ENCODE results near the gene CLEC16A.

Gene CLEC16A

GRCh38 chr16:11138022-11138768 lies 193.8 kb downstream of the CLEC16A start:
- H3K4me3 ChIP-seq (replicated peaks; ENCODE audit: low read depth, low read length) = no peak overlapping the region
- peaks cover 2% of the 10 kb centered on the region for H3K36me3 ChIP-seq (ENCODE audit: control insufficient read depth, insufficient read depth, low read length)
- no peak for DNase-seq (ENCODE audit: extremely low read depth, insufficient read length)
- no peak for TF ChIP-seq CTCF (IDR thresholded peaks at IDR 0.05; ENCODE audit: insufficient read depth, low read length, poor library complexity, severe bottlenecking)
- H3K27me3 ChIP-seq (replicated peaks; ENCODE audit: control insufficient read depth, insufficient read depth, low read length) = no peaks in the 10 kb centered on the region

GRCh38 chr16:11138769-11139325 lies 194.5 kb downstream of the CLEC16A start:
- no peaks in the 10 kb centered on the region for H3K27me3 ChIP-seq (replicated peaks; ENCODE audit: control insufficient read depth, insufficient read depth, low read length)
- H3K36me3 ChIP-seq (ENCODE audit: control insufficient read depth, insufficient read depth, low read length) = peaks cover 2% of the 10 kb centered on the region
- no peak overlapping the region for H3K4me3 ChIP-seq (replicated peaks; ENCODE audit: low read depth, low read length)
- DNase-seq (ENCODE audit: extremely low read depth, insufficient read length) = no peak
- no peak for TF ChIP-seq CTCF (IDR thresholded peaks at IDR 0.05; ENCODE audit: insufficient read depth, low read length, poor library complexity, severe bottlenecking)

- Histone ChIP-seq H3K36me3 (ENCODE audit: control insufficient read depth, insufficient read depth, low read length) (peaks cover 2% of the 10 kb centered on the region), H3K27me3 (replicated peaks; ENCODE audit: control insufficient read depth, insufficient read depth, low read length) (no peaks in the 10 kb centered on the region), H3K4me3 (replicated peaks; ENCODE audit: low read depth, low read length) (no peak overlapping the region)
- no peak for TF ChIP-seq CTCF (IDR thresholded peaks at IDR 0.05; ENCODE audit: insufficient read depth, low read length, poor library complexity, severe bottlenecking)
- no peak for DNase-seq (ENCODE audit: extremely low read depth, insufficient read length)
Observed at GRCh38 chr16:11139326-11140097, 195.1 kb downstream of the CLEC16A start.

GRCh38 chr16:11140098-11140375 lies 195.7 kb downstream of the CLEC16A start:
- no peak for TF ChIP-seq CTCF (IDR thresholded peaks at IDR 0.05; ENCODE audit: insufficient read depth, low read length, poor library complexity, severe bottlenecking)
- Histone ChIP-seq H3K4me3 (replicated peaks; ENCODE audit: low read depth, low read length) (no peak overlapping the region), H3K27me3 (replicated peaks; ENCODE audit: control insufficient read depth, insufficient read depth, low read length) (no peaks in the 10 kb centered on the region), H3K36me3 (ENCODE audit: control insufficient read depth, insufficient read depth, low read length) (peaks cover 2% of the 10 kb centered on the region)
- no peak for DNase-seq (ENCODE audit: extremely low read depth, insufficient read length)

- Histone ChIP-seq H3K4me3 (replicated peaks; ENCODE audit: low read depth, low read length) (no peak overlapping the region), H3K27me3 (replicated peaks; ENCODE audit: control insufficient read depth, insufficient read depth, low read length) (no peaks in the 10 kb centered on the region), H3K36me3 (ENCODE audit: control insufficient read depth, insufficient read depth, low read length) (peaks cover 2% of the 10 kb centered on the region)
- TF ChIP-seq CTCF (IDR thresholded peaks at IDR 0.05; ENCODE audit: insufficient read depth, low read length, poor library complexity, severe bottlenecking) = no peak
- DNase-seq (ENCODE audit: extremely low read depth, insufficient read length) = no peak
Observed at GRCh38 chr16:11140466-11140865, 196.1 kb downstream of the CLEC16A start.

Data from GM06990 (cell line).